ENCODE data around the gene SUCNR1. TPM values are rescaled to one million over a fixed set of nuclear protein-coding genes. Genes with fewer than 3 reads are reported as not detected.

The SUCNR1 gene
- not detected for polyA plus RNA-seq (2013, experiment 1 of 2)
- not detected for polyA plus RNA-seq (2013, experiment 2 of 2)

GRCh38 chr3:151873398-151873797, at the start of gene SUCNR1:
Gene SUCNR1 (plus strand): TSS chr3:151873643. CDS start chr3:151879893, 6,250 bp downstream.
- no peak within 1 kb of the TSS for H3K56ac ChIP-seq (ENCODE audit: low read length)
- no peak within 1 kb of the TSS for H3K23ac ChIP-seq (ENCODE audit: low read length)
- H2BK15ac ChIP-seq (replicated peaks; ENCODE audit: low read depth) = no peak within 1 kb of the TSS
- no peak within 1 kb of the TSS for H2BK5ac ChIP-seq (ENCODE audit: low read length)
- no peak within 1 kb of the TSS for H4K5ac ChIP-seq (ENCODE audit: low read length)
- no peak within 1 kb of the TSS for H3K27ac ChIP-seq (ENCODE audit: low read depth, low read length)
- H3K79me1 ChIP-seq (ENCODE audit: low read length) = no peaks in the 10 kb centered on the region
- H4K8ac ChIP-seq (ENCODE audit: low read depth, low read length) = no peak within 1 kb of the TSS
- H3K18ac ChIP-seq (ENCODE audit: low read length) = no peak within 1 kb of the TSS
- no peaks in the 10 kb centered on the region for H3K79me2 ChIP-seq (ENCODE audit: control insufficient read depth, insufficient read depth, low read length)
- no peaks in the 10 kb centered on the region for H3K27me3 ChIP-seq (ENCODE audit: insufficient read depth, low read length, poor library complexity)
- no peak within 1 kb of the TSS for H3K9ac ChIP-seq (ENCODE audit: low read length)
- H3K4ac ChIP-seq (ENCODE audit: low read depth, low read length) = no peak within 1 kb of the TSS
- no peak for DNase-seq
- H3K4me3 ChIP-seq (ENCODE audit: low read length) = no peak within 1 kb of the TSS
- no peak within 1 kb of the TSS for H2AK5ac ChIP-seq (ENCODE audit: low read length)
- H2BK120ac ChIP-seq (ENCODE audit: low read depth, low read length) = no peak within 1 kb of the TSS
- no peaks in the 10 kb centered on the region for H3K36me3 ChIP-seq (ENCODE audit: control insufficient read depth, insufficient read depth, low read length)
- H3K4me1 ChIP-seq (ENCODE audit: control insufficient read depth, low read depth, low read length) = no peaks in the 10 kb centered on the region
- no peak within 1 kb of the TSS for H3K4me2 ChIP-seq (ENCODE audit: low read length)

GRCh38 chr3:151827816-151828215, 45.6 kb upstream of the SUCNR1 start:
- no peaks in the 10 kb centered on the region for H3K27me3 ChIP-seq (ENCODE audit: insufficient read depth, low read length, poor library complexity)
- H2AK5ac ChIP-seq (ENCODE audit: low read length) = no peak overlapping the region
- H4K8ac ChIP-seq (ENCODE audit: low read depth, low read length) = no peak overlapping the region
- H4K5ac ChIP-seq (ENCODE audit: low read length) = no peak overlapping the region
- no CpG with 5 or more reads among the region's 3 CpGs for WGBS (ENCODE audit: extremely low coverage, insufficient coverage, low lambda C conversion rate)
- no peak overlapping the region for H3K9ac ChIP-seq (ENCODE audit: low read length)
- H3K56ac ChIP-seq (ENCODE audit: low read length) = no peak overlapping the region
- no peak overlapping the region for H3K4me2 ChIP-seq (ENCODE audit: low read length)
- no peak overlapping the region for H3K23ac ChIP-seq (ENCODE audit: low read length)
- H3K79me2 ChIP-seq (ENCODE audit: control insufficient read depth, insufficient read depth, low read length) = no peaks in the 10 kb centered on the region
- H3K18ac ChIP-seq (ENCODE audit: low read length) = no peak overlapping the region
- no peaks in the 10 kb centered on the region for H3K4me1 ChIP-seq (ENCODE audit: control insufficient read depth, low read depth, low read length)
- no peak overlapping the region for H2BK5ac ChIP-seq (ENCODE audit: low read length)
- DNase-seq = no peak
- no peak overlapping the region for H3K4ac ChIP-seq (ENCODE audit: low read depth, low read length)
- no peak overlapping the region for H2BK120ac ChIP-seq (ENCODE audit: low read depth, low read length)
- no peaks in the 10 kb centered on the region for H3K79me1 ChIP-seq (ENCODE audit: low read length)
- H3K4me3 ChIP-seq (ENCODE audit: low read length) = no peak overlapping the region
- H2BK15ac ChIP-seq (replicated peaks; ENCODE audit: low read depth) = no peak overlapping the region
- H3K27ac ChIP-seq (ENCODE audit: low read depth, low read length) = no peak overlapping the region
- no peaks in the 10 kb centered on the region for H3K36me3 ChIP-seq (ENCODE audit: control insufficient read depth, insufficient read depth, low read length)

- H2BK5ac ChIP-seq (ENCODE audit: low read length) = no peak overlapping the region
- H3K18ac ChIP-seq (ENCODE audit: low read length) = peak overlapping the region; percentile 56
- no peak overlapping the region for H2BK120ac ChIP-seq (ENCODE audit: low read depth, low read length)
- H3K27me3 ChIP-seq (ENCODE audit: insufficient read depth, low read length, poor library complexity) = no peaks in the 10 kb centered on the region
- H2AK5ac ChIP-seq (ENCODE audit: low read length) = no peak overlapping the region
- no peak overlapping the region for H4K5ac ChIP-seq (ENCODE audit: low read length)
- H4K8ac ChIP-seq (ENCODE audit: low read depth, low read length) = no peak overlapping the region
- no peak overlapping the region for H3K4me3 ChIP-seq (ENCODE audit: low read length)
- no peak overlapping the region for H3K23ac ChIP-seq (ENCODE audit: low read length)
- peak; percentile 42 for DNase-seq
- H3K4me1 ChIP-seq (ENCODE audit: control insufficient read depth, low read depth, low read length) = peaks cover 4% of the 10 kb centered on the region
- H2BK15ac ChIP-seq (replicated peaks; ENCODE audit: low read depth) = no peak overlapping the region
- no peaks in the 10 kb centered on the region for H3K79me2 ChIP-seq (ENCODE audit: control insufficient read depth, insufficient read depth, low read length)
- no peak overlapping the region for H3K9ac ChIP-seq (ENCODE audit: low read length)
- H3K27ac ChIP-seq (ENCODE audit: low read depth, low read length) = peak overlapping the region; percentile 57
- H3K4ac ChIP-seq (ENCODE audit: low read depth, low read length) = no peak overlapping the region
- no peaks in the 10 kb centered on the region for H3K79me1 ChIP-seq (ENCODE audit: low read length)
- WGBS (ENCODE audit: extremely low coverage, insufficient coverage, low lambda C conversion rate) = no CpG with 5 or more reads among the region's 5 CpGs
- no peak overlapping the region for H3K56ac ChIP-seq (ENCODE audit: low read length)
- H3K36me3 ChIP-seq (ENCODE audit: control insufficient read depth, insufficient read depth, low read length) = no peaks in the 10 kb centered on the region
- no peak overlapping the region for H3K4me2 ChIP-seq (ENCODE audit: low read length)
Observed at GRCh38 chr3:151835751-151836525, 37.5 kb upstream of the SUCNR1 start.

- Histone ChIP-seq H3K79me1 (ENCODE audit: low read length) (no peaks in the 10 kb centered on the region), H4K5ac (ENCODE audit: low read length) (no peak overlapping the region), H3K18ac (ENCODE audit: low read length) (no peak overlapping the region), H3K79me2 (ENCODE audit: control insufficient read depth, insufficient read depth, low read length) (no peaks in the 10 kb centered on the region), H3K27ac (ENCODE audit: low read depth, low read length) (peak overlapping the region; percentile 1), H3K4me1 (ENCODE audit: control insufficient read depth, low read depth, low read length) (peaks cover 4% of the 10 kb centered on the region), H3K9ac (ENCODE audit: low read length) (no peak overlapping the region), H3K4me3 (ENCODE audit: low read length) (no peak overlapping the region), H3K36me3 (ENCODE audit: control insufficient read depth, insufficient read depth, low read length) (no peaks in the 10 kb centered on the region), H3K23ac (ENCODE audit: low read length) (no peak overlapping the region), H2BK15ac (replicated peaks; ENCODE audit: low read depth) (no peak overlapping the region), H3K4me2 (ENCODE audit: low read length) (no peak overlapping the region), H2BK5ac (ENCODE audit: low read length) (no peak overlapping the region), H4K8ac (ENCODE audit: low read depth, low read length) (no peak overlapping the region), H3K56ac (ENCODE audit: low read length) (no peak overlapping the region), H2BK120ac (ENCODE audit: low read depth, low read length) (no peak overlapping the region), H3K4ac (ENCODE audit: low read depth, low read length) (no peak overlapping the region), H2AK5ac (ENCODE audit: low read length) (no peak overlapping the region), H3K27me3 (ENCODE audit: insufficient read depth, low read length, poor library complexity) (no peaks in the 10 kb centered on the region)
- peak; percentile 98 for DNase-seq
- no CpG with 5 or more reads among the region's 4 CpGs for WGBS (ENCODE audit: extremely low coverage, insufficient coverage, low lambda C conversion rate)
Observed at GRCh38 chr3:151837057-151837456, 36.4 kb upstream of the SUCNR1 start.

- Histone ChIP-seq H3K27me3 (ENCODE audit: insufficient read depth, low read length, poor library complexity) (no peaks in the 10 kb centered on the region), H3K9ac (ENCODE audit: low read length) (no peak overlapping the region), H3K36me3 (ENCODE audit: control insufficient read depth, insufficient read depth, low read length) (no peaks in the 10 kb centered on the region), H3K4me1 (ENCODE audit: control insufficient read depth, low read depth, low read length) (peaks cover 4% of the 10 kb centered on the region), H3K79me2 (ENCODE audit: control insufficient read depth, insufficient read depth, low read length) (no peaks in the 10 kb centered on the region), H3K23ac (ENCODE audit: low read length) (no peak overlapping the region), H3K4ac (ENCODE audit: low read depth, low read length) (peak overlapping the region; percentile 31), H4K8ac (ENCODE audit: low read depth, low read length) (no peak overlapping the region), H3K4me2 (ENCODE audit: low read length) (no peak overlapping the region), H3K56ac (ENCODE audit: low read length) (no peak overlapping the region), H3K4me3 (ENCODE audit: low read length) (no peak overlapping the region), H2BK5ac (ENCODE audit: low read length) (no peak overlapping the region), H3K18ac (ENCODE audit: low read length) (no peak overlapping the region), H2AK5ac (ENCODE audit: low read length) (no peak overlapping the region), H3K27ac (ENCODE audit: low read depth, low read length) (no peak overlapping the region), H2BK15ac (replicated peaks; ENCODE audit: low read depth) (no peak overlapping the region), H3K79me1 (ENCODE audit: low read length) (no peaks in the 10 kb centered on the region), H2BK120ac (ENCODE audit: low read depth, low read length) (no peak overlapping the region), H4K5ac (ENCODE audit: low read length) (no peak overlapping the region)
- no CpG with 5 or more reads among the region's 19 CpGs for WGBS (ENCODE audit: extremely low coverage, insufficient coverage, low lambda C conversion rate)
- peak; percentile 87 for DNase-seq
Observed at GRCh38 chr3:151838574-151839312, 34.7 kb upstream of the SUCNR1 start.
